Hepatocyte (in vitro differentiated cells): ENCODE results near the gene LDLRAD4.

Experiments
- CTCF ChIP-seq: fragments of 200-600 bp; sonication (generic); IDR thresholded peaks from 2 replicates; pipeline ENCODE4 v1.5.1; 2016; ENCODE audit warnings: antibody characterized with exemption, mild to moderate bottlenecking; ENCODE audit not compliant: poor library complexity
- EZH2phosphoT487 ChIP-seq: fragments of 200-600 bp; sonication (generic); IDR thresholded peaks from one replicate; pipeline ENCODE4 v1.6.1; 2018; ENCODE audit warnings: antibody characterized with exemption, mild to moderate bottlenecking, low read depth, moderate library complexity; ENCODE audit not compliant: unreplicated experiment, severe bottlenecking

- TF ChIP-seq CTCF = no peak
- no peak for TF ChIP-seq EZH2phosphoT487
Measured at GRCh38 chr18:13407484-13407883, 188.9 kb downstream of the LDLRAD4 start.
